Measurements from ENCODE around the gene ALPK3. TPM values are rescaled to one million over a fixed set of nuclear protein-coding genes. Genes with fewer than 3 reads are reported as not detected.

Gene ALPK3
- total RNA-seq, 4 donors from 2014 or later: 0.42 to 1.4 (median 0.46) TPM

- no peak overlapping the region for H3K4me3 ChIP-seq (ENCODE audit: low read depth, poor library complexity, severe bottlenecking)
- 84 to 86% methylated on average over 15 of the region's 15 CpGs for WGBS, 2 donors
- DNase-seq (ENCODE audit: low spot score in 2 of 2): no peak
- intact Hi-C loops (cut with DNase I; ENCODE audit: low total_unique reads): no loop called here
- TF ChIP-seq CTCF (IDR thresholded peaks at IDR 0.05) (no peak), POLR2A (IDR thresholded peaks at IDR 0.05) (no peak)
Observed at GRCh38 chr15:84905016-84905916, 88.1 kb downstream of the ALPK3 start.

GRCh38 chr15:84907731-84908130, 90.6 kb downstream of the ALPK3 start:
- TF ChIP-seq POLR2A (IDR thresholded peaks at IDR 0.05) (no peak), CTCF (IDR thresholded peaks at IDR 0.05) (no peak)
- intact Hi-C loops (cut with DNase I; ENCODE audit: low total_unique reads): no loop called here
- H3K4me3 ChIP-seq (ENCODE audit: low read depth, poor library complexity, severe bottlenecking): no peak overlapping the region
- WGBS, 2 donors: 89% methylated on average over 4 of the region's 4 CpGs
- no peak for DNase-seq (ENCODE audit: low spot score in 2 of 2)

GRCh38 chr15:84908564-84908963, 91.4 kb downstream of the ALPK3 start:
- TF ChIP-seq POLR2A (IDR thresholded peaks at IDR 0.05) (no peak), CTCF (IDR thresholded peaks at IDR 0.05) (no peak)
- intact Hi-C loops (cut with DNase I; ENCODE audit: low total_unique reads): no loop called here
- no peak overlapping the region for H3K4me3 ChIP-seq (ENCODE audit: low read depth, poor library complexity, severe bottlenecking)
- DNase-seq (ENCODE audit: low spot score in 2 of 2): no peak
- 65 to 74% methylated on average over 12 to 13 of the region's 13 CpGs for WGBS, 2 donors

- DNase-seq (ENCODE audit: low spot score in 2 of 2): no peak
- 91 to 92% methylated on average over 3 of the region's 3 CpGs for WGBS, 2 donors
- TF ChIP-seq CTCF (IDR thresholded peaks at IDR 0.05): no peak
- no peak for TF ChIP-seq POLR2A (IDR thresholded peaks at IDR 0.05)
- intact Hi-C loops (cut with DNase I; ENCODE audit: low total_unique reads): no loop called here
- no peak overlapping the region for H3K4me3 ChIP-seq (ENCODE audit: low read depth, poor library complexity, severe bottlenecking)
Observed at GRCh38 chr15:84909029-84909428, 91.9 kb downstream of the ALPK3 start.

GRCh38 chr15:84909782-84910181, 92.6 kb downstream of the ALPK3 start:
- TF ChIP-seq POLR2A (IDR thresholded peaks at IDR 0.05) (no peak), CTCF (IDR thresholded peaks at IDR 0.05) (no peak)
- WGBS, 2 donors: 73 to 86% methylated on average over 2 to 4 of the region's 4 CpGs
- no peak overlapping the region for H3K4me3 ChIP-seq (ENCODE audit: low read depth, poor library complexity, severe bottlenecking)
- intact Hi-C loops (cut with DNase I; ENCODE audit: low total_unique reads): no loop called here
- DNase-seq (ENCODE audit: low spot score in 2 of 2): no peak

Measured in lower leg skin (tissue), 4 donors.